SK-N-SH (cell line): ENCODE measurements around the gene HBZ. TPM values are rescaled to one million over a fixed set of nuclear protein-coding genes. Genes with fewer than 3 reads are reported as not detected.

Source experiments
- CTCF ChIA-PET: fragments of 300-600, 350-600 bp; formaldehyde crosslinking; extraction: SDS; loops from one replicate; lab custom pipeline; 2021; lab: Yijun Ruan, JAX
- POLR2A ChIA-PET: fragments of 350-600 bp; sonication (Branson Sonifier 250); formaldehyde crosslinking; extraction: SDS; loops from one replicate; lab custom pipeline; 2020; ENCODE audit warnings: antibody characterized with exemption, inconsistent platforms; lab: Yijun Ruan, JAX
- DNase-seq: peaks from one replicate; pipeline ENCODE4 v3.0.0; 2012
- H2AFZ ChIP-seq: fragments of 200-600 bp; sonication (generic); 2 replicates; pipeline ENCODE4 v1.8.1; 2016; ENCODE audit warnings: antibody characterized with exemption, mild to moderate bottlenecking, low read depth
- H3F3A ChIP-seq: fragments of 200-600 bp; sonication (generic); replicated peaks from 2 replicates; pipeline ENCODE3; 2016; ENCODE audit warnings: antibody characterized with exemption, mild to moderate bottlenecking; ENCODE audit not compliant: insufficient read depth
- H3K27ac ChIP-seq, 2 experiments: fragments of 200-500 bp in 1 of 2; fragments of 200-600 bp in 1 of 2; sonication (Bioruptor generic) in 1 of 2; sonication (generic), shearing (Covaris generic) in 1 of 2; 2 replicates each; pipeline versions ENCODE4 v1.5.1 to v1.6.1; 2014 to 2016; ENCODE audit warnings: low read depth in 2 of 2, inconsistent platforms in 1 of 2, low read length in 1 of 2, mild to moderate bottlenecking in 1 of 2, mixed read lengths in 1 of 2
- H3K27me3 ChIP-seq: fragments of 200-600 bp; sonication (generic), shearing (Covaris generic); 2 replicates; pipeline ENCODE4 v1.6.1; 2016; ENCODE audit warnings: mixed run types; ENCODE audit not compliant: insufficient read depth
- H3K36me3 ChIP-seq, 2 experiments: fragments of 200-500 bp in 1 of 2; fragments of 200-600 bp in 1 of 2; sonication (Bioruptor generic) in 1 of 2; sonication (generic) in 1 of 2; replicated peaks in 1 of 2; 2 replicates each; pipeline versions ENCODE3 to v1.5.1; 2014 to 2016; ENCODE audit warnings: low read length in 1 of 2, mild to moderate bottlenecking in 1 of 2; ENCODE audit not compliant: insufficient read depth in 2 of 2, control insufficient read depth in 1 of 2
- H3K4me1 ChIP-seq, 2 experiments: fragments of 200-500 bp in 1 of 2; fragments of 200-600 bp in 1 of 2; sonication (Bioruptor generic) in 1 of 2; sonication (generic), shearing (Covaris generic) in 1 of 2; 2 replicates each; pipeline versions ENCODE4 v1.5.1 to v1.6.1; 2014 to 2016; ENCODE audit warnings: low read depth in 1 of 2, low read length in 1 of 2, mixed run types in 1 of 2; ENCODE audit not compliant: insufficient read depth in 2 of 2, control insufficient read depth in 1 of 2
- H3K4me2 ChIP-seq: fragments of 200-600 bp; sonication (generic), shearing (Covaris generic); 2 replicates; pipeline ENCODE4 v1.6.1; 2017; ENCODE audit warnings: mixed run types
- H3K4me3 ChIP-seq, 2 experiments: fragments of 200-500 bp in 1 of 2; fragments of 200-600 bp in 1 of 2; sonication (Bioruptor generic) in 1 of 2; sonication (generic), shearing (Covaris generic) in 1 of 2; 2 replicates each; pipeline versions ENCODE4 v1.5.1 to v1.8.1; 2014 to 2016; ENCODE audit warnings: low read depth in 2 of 2, inconsistent platforms in 1 of 2, low read length in 1 of 2, mild to moderate bottlenecking in 1 of 2, mixed read lengths in 1 of 2, moderate library complexity in 1 of 2
- H3K79me2 ChIP-seq: fragments of 200-600 bp; sonication (generic); 2 replicates; pipeline ENCODE4 v1.8.1; 2017; ENCODE audit warnings: mild to moderate bottlenecking; ENCODE audit not compliant: insufficient read depth
- H3K9ac ChIP-seq: fragments of 200-600 bp; sonication (generic); 2 replicates; pipeline ENCODE4 v1.6.1; 2017; ENCODE audit warnings: mixed run types
- H3K9me2 ChIP-seq: fragments of 200-600 bp; sonication (generic); 2 replicates; pipeline ENCODE4 v1.6.1; 2017; ENCODE audit warnings: mixed run types
- H3K9me3 ChIP-seq: fragments of 200-600 bp; sonication (generic); 2 replicates; pipeline ENCODE4 v1.6.1; 2017; ENCODE audit warnings: mixed run types, mild to moderate bottlenecking, moderate library complexity
- H4K20me1 ChIP-seq: fragments of 200-600 bp; sonication (generic); 2 replicates; pipeline ENCODE4 v1.6.1; 2017; ENCODE audit warnings: mild to moderate bottlenecking, mixed run types; ENCODE audit not compliant: insufficient read depth
- ELF1 ChIP-seq: IDR thresholded peaks from 2 replicates; pipeline ENCODE4 v1.4.0; 2012
- EP300 ChIP-seq, 2 experiments: IDR thresholded peaks; 2 replicates each; pipeline versions ENCODE4 v1.4.0 to v1.6.1; 2012; ENCODE audit warnings: borderline replicate concordance in 1 of 2, low read depth in 1 of 2, low read length in 1 of 2
- EZH2phosphoT487 ChIP-seq: fragments of 200-600 bp; sonication (generic); IDR thresholded peaks from 2 replicates; pipeline ENCODE4 v1.6.1; 2017; ENCODE audit warnings: low read depth, mixed run types, mild to moderate bottlenecking, antibody characterized with exemption, moderate library complexity, borderline replicate concordance
- FOXM1 ChIP-seq: IDR thresholded peaks from 2 replicates; pipeline ENCODE4 v1.4.0; 2012; ENCODE audit warnings: low read depth, mild to moderate bottlenecking
- GATA2 ChIP-seq: sonication (generic); formaldehyde crosslinking; IDR thresholded peaks from 2 replicates; pipeline ENCODE4 v1.5.0; 2020; ENCODE audit warnings: mild to moderate bottlenecking, missing genetic modification reagents
- MAX ChIP-seq: IDR thresholded peaks from 2 replicates; pipeline ENCODE4 v1.4.0; 2012; ENCODE audit warnings: low read depth
- NFIC ChIP-seq: IDR thresholded peaks from 2 replicates; pipeline ENCODE4 v1.4.0; 2012; ENCODE audit warnings: borderline replicate concordance
- NRF1 ChIP-seq: IDR thresholded peaks from 2 replicates; pipeline ENCODE4 v1.6.1; 2012; ENCODE audit warnings: low read depth, mild to moderate bottlenecking, low read length
- RAD21 ChIP-seq: IDR thresholded peaks from 2 replicates; pipeline ENCODE4 v1.6.1; 2012; ENCODE audit warnings: mild to moderate bottlenecking, low read length
- RCOR1 ChIP-seq: fragments of 150-350 bp; IDR thresholded peaks from 2 replicates; pipeline ENCODE4 v1.6.1; 2017; ENCODE audit warnings: antibody characterized with exemption, low read length
- SIN3A ChIP-seq: IDR thresholded peaks from 2 replicates; pipeline ENCODE4 v1.6.1; 2012; ENCODE audit warnings: low read depth, mild to moderate bottlenecking, low read length, moderate library complexity, borderline replicate concordance
- TCF12 ChIP-seq: IDR thresholded peaks from 2 replicates; pipeline ENCODE4 v1.4.0; 2012
- WGBS: methylation state at CpG from one replicate; pipeline ENCODE4 v1.1.6; 2017; ENCODE audit warnings: low lambda C conversion rate; 5-methylcytosine and 5-hydroxymethylcytosine counted together
- polyA plus RNA-seq, 3 experiments: library from polyadenylated mRNA; depleted of rRNA; stranded (reverse); fragments of >200 nt; gene quantifications; 2 replicates each; pipeline ENCODE4 v1.2.3, GENCODE V29; 2012
- TF ChIP-seq, protein P1 (sequence below): IDR thresholded peaks from 2 replicates; pipeline ENCODE4 v1.4.0; 2012; ENCODE audit warnings: low read depth, borderline replicate concordance
- TF ChIP-seq, protein P2 (sequence below): IDR thresholded peaks from 2 replicates; pipeline ENCODE4 v1.4.0; 2012; ENCODE audit warnings: low read depth, borderline replicate concordance
- TF ChIP-seq, protein P3 (sequence below): fragments of 200-600 bp; sonication (generic); IDR thresholded peaks from 2 replicates; pipeline ENCODE4 v1.6.1; 2017; ENCODE audit warnings: antibody characterized with exemption, mild to moderate bottlenecking, moderate library complexity

Gene HBZ
- polyA plus RNA-seq, 1 of the 3 experiments (the other 2 are of a cell fraction): not detected

GRCh38 chr16:185213-185612, 32.8 kb downstream of the HBZ start:
- POLR2A ChIA-PET: no interaction called here
- Histone ChIP-seq H3K4me3 (no peak overlapping the region), H3K79me2 (no peaks in the 10 kb centered on the region), H3K4me1 (peaks cover 0 to 8% of the 10 kb centered on the region in 2 experiments; a peak in 1 of 4 replicates), H3K27me3 (no peaks in the 10 kb centered on the region), H3K9ac (no peak overlapping the region), H3K27ac (no peak overlapping the region), H2AFZ (no peak overlapping the region), H3K4me2 (no peak overlapping the region), H3K36me3 (peaks cover 13 to 31% of the 10 kb centered on the region in 2 experiments), H3F3A (peaks cover 4% of the 10 kb centered on the region)
- DNase-seq: no peak
- CTCF ChIA-PET: interaction anchor here (1.0 to 7.5 kb wide), 3 partner anchors 80 to 177 kb away, joined by 3 to 120 read pairs (median 4); no protein-coding TSS in a partner anchor
- TF ChIP-seq EP300 (IDR thresholded peaks at IDR 0.05; ENCODE audit: borderline replicate concordance in 1 of 2, low read depth in 1 of 2, low read length in 1 of 2) (no peak), EZH2phosphoT487 (no peak), SIN3A (no peak), TCF12 (no peak), MAX (no peak), ELF1 (no peak), RAD21 (no peak), GATA2 (CRISPR knock-in tag) (no peak), NRF1 (no peak), FOXM1 (no peak), NFIC (no peak), RCOR1 (no peak)
- TF ChIP-seq, protein P1, sequence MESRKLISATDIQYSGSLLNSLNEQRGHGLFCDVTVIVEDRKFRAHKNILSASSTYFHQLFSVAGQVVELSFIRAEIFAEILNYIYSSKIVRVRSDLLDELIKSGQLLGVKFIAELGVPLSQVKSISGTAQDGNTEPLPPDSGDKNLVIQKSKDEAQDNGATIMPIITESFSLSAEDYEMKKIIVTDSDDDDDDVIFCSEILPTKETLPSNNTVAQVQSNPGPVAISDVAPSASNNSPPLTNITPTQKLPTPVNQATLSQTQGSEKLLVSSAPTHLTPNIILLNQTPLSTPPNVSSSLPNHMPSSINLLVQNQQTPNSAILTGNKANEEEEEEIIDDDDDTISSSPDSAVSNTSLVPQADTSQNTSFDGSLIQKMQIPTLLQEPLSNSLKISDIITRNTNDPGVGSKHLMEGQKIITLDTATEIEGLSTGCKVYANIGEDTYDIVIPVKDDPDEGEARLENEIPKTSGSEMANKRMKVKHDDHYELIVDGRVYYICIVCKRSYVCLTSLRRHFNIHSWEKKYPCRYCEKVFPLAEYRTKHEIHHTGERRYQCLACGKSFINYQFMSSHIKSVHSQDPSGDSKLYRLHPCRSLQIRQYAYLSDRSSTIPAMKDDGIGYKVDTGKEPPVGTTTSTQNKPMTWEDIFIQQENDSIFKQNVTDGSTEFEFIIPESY: no peak
- TF ChIP-seq, protein P2, sequence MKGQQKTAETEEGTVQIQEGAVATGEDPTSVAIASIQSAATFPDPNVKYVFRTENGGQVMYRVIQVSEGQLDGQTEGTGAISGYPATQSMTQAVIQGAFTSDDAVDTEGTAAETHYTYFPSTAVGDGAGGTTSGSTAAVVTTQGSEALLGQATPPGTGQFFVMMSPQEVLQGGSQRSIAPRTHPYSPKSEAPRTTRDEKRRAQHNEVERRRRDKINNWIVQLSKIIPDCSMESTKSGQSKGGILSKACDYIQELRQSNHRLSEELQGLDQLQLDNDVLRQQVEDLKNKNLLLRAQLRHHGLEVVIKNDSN: no peak
- TF ChIP-seq, protein P3, sequence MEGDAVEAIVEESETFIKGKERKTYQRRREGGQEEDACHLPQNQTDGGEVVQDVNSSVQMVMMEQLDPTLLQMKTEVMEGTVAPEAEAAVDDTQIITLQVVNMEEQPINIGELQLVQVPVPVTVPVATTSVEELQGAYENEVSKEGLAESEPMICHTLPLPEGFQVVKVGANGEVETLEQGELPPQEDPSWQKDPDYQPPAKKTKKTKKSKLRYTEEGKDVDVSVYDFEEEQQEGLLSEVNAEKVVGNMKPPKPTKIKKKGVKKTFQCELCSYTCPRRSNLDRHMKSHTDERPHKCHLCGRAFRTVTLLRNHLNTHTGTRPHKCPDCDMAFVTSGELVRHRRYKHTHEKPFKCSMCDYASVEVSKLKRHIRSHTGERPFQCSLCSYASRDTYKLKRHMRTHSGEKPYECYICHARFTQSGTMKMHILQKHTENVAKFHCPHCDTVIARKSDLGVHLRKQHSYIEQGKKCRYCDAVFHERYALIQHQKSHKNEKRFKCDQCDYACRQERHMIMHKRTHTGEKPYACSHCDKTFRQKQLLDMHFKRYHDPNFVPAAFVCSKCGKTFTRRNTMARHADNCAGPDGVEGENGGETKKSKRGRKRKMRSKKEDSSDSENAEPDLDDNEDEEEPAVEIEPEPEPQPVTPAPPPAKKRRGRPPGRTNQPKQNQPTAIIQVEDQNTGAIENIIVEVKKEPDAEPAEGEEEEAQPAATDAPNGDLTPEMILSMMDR: no peak
- TF ChIP-seq, all 33 proteins: peak for 0
- H3K9me2 ChIP-seq: no peaks in the 10 kb centered on the region
- H4K20me1 ChIP-seq: peaks cover 12% of the 10 kb centered on the region; the same call in 1 of the 2 replicates
- H3K9me3 ChIP-seq: no peaks in the 10 kb centered on the region
- WGBS: 96% methylated on average over 11 of the region's 13 CpGs
